Measurements from ENCODE around the gene SRRM3. TPM values are rescaled to one million over a fixed set of nuclear protein-coding genes. Genes with fewer than 3 reads are reported as not detected.

The SRRM3 gene
- total and polyA plus RNA-seq, 9 of the 15 experiments (the other 6 are each of a cell fraction or from before 2014, with no cell fraction given) = 0.04 to 0.91 (median 0.46) TPM; not detected in 2

GRCh38 chr7:76166404-76167255 lies 35.1 kb upstream of the SRRM3 start (continued):
- no peak for TF ChIP-seq MAFG (tag; conservative IDR thresholded peaks at IDR 0.05)
- no peak for TF ChIP-seq SFPQ (IDR thresholded peaks at IDR 0.05; ENCODE audit: low read depth, low read length)
- peak; percentile 93 for TF ChIP-seq POLR2A (conservative IDR thresholded peaks at IDR 0.05)
- no peak for TF ChIP-seq CHD4 (IDR thresholded peaks at IDR 0.05; ENCODE audit: insufficient read depth, insufficient replicate concordance, low read depth, low read length, poor library complexity, severe bottlenecking)
- no peak for TF ChIP-seq ZNF609 (CRISPR knock-in tag; IDR thresholded peaks at IDR 0.05; ENCODE audit: borderline replicate concordance)
- TF ChIP-seq STAG1 (CRISPR knock-in tag; IDR thresholded peaks at IDR 0.05; ENCODE audit: borderline replicate concordance) = no peak
- peak; percentile 68 for TF ChIP-seq RFX5 (IDR thresholded peaks at IDR 0.05; ENCODE audit: low read depth, low read length)
- peak; percentile 94 for TF ChIP-seq TAF9B (IDR thresholded peaks at IDR 0.05; ENCODE audit: partially characterized antibody)
- TF ChIP-seq ZNF212 (CRISPR knock-in tag; IDR thresholded peaks at IDR 0.05) = no peak
- TF ChIP-seq GMEB1 (CRISPR knock-in tag; IDR thresholded peaks at IDR 0.05) = peak; percentile 72
- TF ChIP-seq HES1 (IDR thresholded peaks at IDR 0.05; ENCODE audit: low read depth) = no peak
- TF ChIP-seq HNRNPH1 (optimal IDR thresholded peaks at IDR 0.05; ENCODE audit: low read depth, low read length) = no peak
- no peak for TF ChIP-seq ARID2 (IDR thresholded peaks at IDR 0.05)
- no peak for TF ChIP-seq ZNF384 (IDR thresholded peaks at IDR 0.05; ENCODE audit: low read depth, low read length)
- no peak for TF ChIP-seq NR3C1 (CRISPR knock-in tag; IDR thresholded peaks at IDR 0.05)

Data from K562 (cell line).